IMR-90 (cell line): Measurements from ENCODE around the gene METTL22. TPM values are rescaled to one million over a fixed set of nuclear protein-coding genes. Genes with fewer than 3 reads are reported as not detected.

Source experiments
- ATAC-seq: fragments of 200-7000 bp; cut with Tn5 transposase; 2 replicates; pipeline ENCODE4 v1.9.1; 2020; ENCODE audit warnings: low read depth, mild to moderate bottlenecking, moderate library complexity
- BruUV-seq: library from RNA; stranded (reverse); fragments of 400-500 nt; replicated peaks from 2 replicates; lab custom pipeline; 2021; lab: Mats Ljungman, UMichigan
- CTCF ChIA-PET: fragments of 300-600 bp; formaldehyde crosslinking; extraction: SDS; loops from one replicate; lab custom pipeline; 2021; ENCODE audit warnings: antibody characterized with exemption; lab: Yijun Ruan, JAX
- POLR2A ChIA-PET: fragments of 300-600 bp; sonication (Branson Sonifier 250); formaldehyde crosslinking; loops from one replicate; lab custom pipeline; 2022; ENCODE audit warnings: antibody characterized with exemption; ENCODE audit not compliant: unreplicated experiment; lab: Charles Lee
- DNase-seq: peaks from one replicate; pipeline ENCODE4 v3.0.0; 2013
- H2AFZ ChIP-seq: replicated peaks from 2 replicates; pipeline ENCODE3; 2013; ENCODE audit warnings: low read length, mild to moderate bottlenecking; ENCODE audit not compliant: poor library complexity
- H2AK5ac ChIP-seq: 2 replicates; pipeline ENCODE4 v1.6.1; 2013; ENCODE audit warnings: low read depth, low read length, inconsistent platforms
- H2AK9ac ChIP-seq: replicated peaks from 2 replicates; pipeline ENCODE3; 2013; ENCODE audit warnings: mild to moderate bottlenecking, low read depth, low read length, moderate library complexity; ENCODE audit not compliant: poor library complexity
- H2BK120ac ChIP-seq: 2 replicates; pipeline ENCODE4 v1.6.1; 2013; ENCODE audit warnings: low read depth, low read length, inconsistent platforms
- H2BK15ac ChIP-seq: 3 replicates; pipeline ENCODE4 v1.6.1; 2013; ENCODE audit warnings: low read depth, low read length, inconsistent platforms
- H2BK20ac ChIP-seq: 2 replicates; pipeline ENCODE4 v1.6.1; 2013; ENCODE audit warnings: low read depth, mild to moderate bottlenecking, inconsistent platforms, low read length, moderate library complexity
- H2BK5ac ChIP-seq: 2 replicates; pipeline ENCODE4 v1.6.1; 2013; ENCODE audit warnings: mild to moderate bottlenecking, low read depth, low read length, inconsistent platforms; ENCODE audit not compliant: poor library complexity, severe bottlenecking
- H3K14ac ChIP-seq: replicated peaks from 2 replicates; pipeline ENCODE4 v1.6.1; 2013; ENCODE audit warnings: low read depth, low read length, inconsistent platforms
- H3K18ac ChIP-seq: 2 replicates; pipeline ENCODE4 v1.6.1; 2013; ENCODE audit warnings: low read depth, low read length, control low read depth
- H3K23ac ChIP-seq: 2 replicates; pipeline ENCODE4 v1.6.1; 2013; ENCODE audit warnings: low read depth, low read length, inconsistent platforms
- H3K27ac ChIP-seq: 2 replicates; pipeline ENCODE4 v1.5.1; 2013; ENCODE audit warnings: mild to moderate bottlenecking, control low read depth, low read length; ENCODE audit not compliant: insufficient read depth
- H3K27me3 ChIP-seq: 2 replicates; pipeline ENCODE4 v1.6.1; 2013; ENCODE audit warnings: low read length; ENCODE audit not compliant: control insufficient read depth, insufficient read depth
- H3K36me3 ChIP-seq: 2 replicates; pipeline ENCODE4 v1.6.1; 2013; ENCODE audit warnings: low read length, mixed read lengths; ENCODE audit not compliant: control insufficient read depth, insufficient read depth
- H3K4ac ChIP-seq: 2 replicates; pipeline ENCODE4 v1.6.1; 2013; ENCODE audit warnings: low read depth, low read length, inconsistent platforms
- H3K4me1 ChIP-seq: 2 replicates; pipeline ENCODE4 v1.6.1; 2013; ENCODE audit warnings: low read length, mixed read lengths; ENCODE audit not compliant: control insufficient read depth, insufficient read depth
- H3K4me2 ChIP-seq: 2 replicates; pipeline ENCODE4 v1.6.1; 2013; ENCODE audit warnings: low read depth, mild to moderate bottlenecking, control low read depth, low read length, moderate library complexity
- H3K4me3 ChIP-seq: 2 replicates; pipeline ENCODE4 v1.5.1; 2013; ENCODE audit warnings: low read depth, mild to moderate bottlenecking, control low read depth, low read length, moderate library complexity; ENCODE audit not compliant: insufficient read depth
- H3K56ac ChIP-seq: 2 replicates; pipeline ENCODE4 v1.6.1; 2013; ENCODE audit warnings: low read length, inconsistent platforms; ENCODE audit not compliant: insufficient read depth; ENCODE audit errors: extremely low read depth
- H3K79me1 ChIP-seq, 2 experiments: 2 replicates each; pipeline ENCODE4 v1.6.1; 2013; ENCODE audit warnings: low read length in 2 of 2, inconsistent platforms in 1 of 2, low read depth in 1 of 2
- H3K9ac ChIP-seq: 2 replicates; pipeline ENCODE4 v1.6.1; 2013; ENCODE audit warnings: low read depth, low read length, control low read depth
- H3K9me1 ChIP-seq: 2 replicates; pipeline ENCODE4 v1.6.1; 2013; ENCODE audit warnings: low read length, inconsistent platforms; ENCODE audit not compliant: insufficient read depth
- H3K9me3 ChIP-seq: 2 replicates; pipeline ENCODE4 v1.6.1; 2013; ENCODE audit warnings: low read length; ENCODE audit not compliant: control insufficient read depth, insufficient read depth
- H4K20me1 ChIP-seq: 2 replicates; pipeline ENCODE4 v1.6.1; 2013; ENCODE audit warnings: low read length, inconsistent platforms; ENCODE audit not compliant: insufficient read depth
- H4K5ac ChIP-seq: 2 replicates; pipeline ENCODE4 v1.6.1; 2013; ENCODE audit warnings: mild to moderate bottlenecking, low read depth, low read length, control low read depth
- H4K8ac ChIP-seq, 2 experiments: 2 replicates each; pipeline ENCODE4 v1.6.1; 2013; ENCODE audit warnings: low read depth in 2 of 2, low read length in 2 of 2, control low read depth in 1 of 2, inconsistent platforms in 1 of 2
- H4K91ac ChIP-seq: 2 replicates; pipeline ENCODE4 v1.6.1; 2013; ENCODE audit warnings: low read depth, low read length, inconsistent platforms; ENCODE audit not compliant: insufficient read depth
- BHLHE40 ChIP-seq: fragments of 150-350 bp; IDR thresholded peaks from 2 replicates; pipeline ENCODE4 v1.6.1; 2016; ENCODE audit warnings: mild to moderate bottlenecking, low read depth, low read length
- CEBPB ChIP-seq: IDR thresholded peaks from 2 replicates; pipeline ENCODE4 v1.6.1; 2012; ENCODE audit warnings: low read depth, low read length, improper control_type of control experiment
- CHD1 ChIP-seq: IDR thresholded peaks from 2 replicates; pipeline ENCODE4 v1.6.1; 2012; ENCODE audit warnings: low read depth, low read length, improper control_type of control experiment
- CTCF ChIP-seq: conservative IDR thresholded peaks from 2 replicates; pipeline ENCODE4 v1.5.1; 2012; ENCODE audit warnings: mild to moderate bottlenecking, low read depth, low read length, improper control_type of control experiment
- FOS ChIP-seq: fragments of 150-350 bp; IDR thresholded peaks from 2 replicates; pipeline ENCODE4 v1.6.1; 2016; ENCODE audit warnings: low read depth, low read length
- MAFK ChIP-seq: IDR thresholded peaks from 2 replicates; pipeline ENCODE4 v1.6.1; 2012; ENCODE audit warnings: low read depth, low read length, improper control_type of control experiment
- MAZ ChIP-seq: IDR thresholded peaks from 2 replicates; pipeline ENCODE4 v1.6.1; 2012; ENCODE audit warnings: low read depth, mild to moderate bottlenecking, low read length, improper control_type of control experiment, moderate library complexity, borderline replicate concordance
- MXI1 ChIP-seq: IDR thresholded peaks from 2 replicates; pipeline ENCODE4 v1.6.1; 2012; ENCODE audit warnings: low read depth, mild to moderate bottlenecking, low read length, moderate library complexity, borderline replicate concordance
- NFE2L2 ChIP-seq: fragments of 150-350 bp; IDR thresholded peaks from 2 replicates; pipeline ENCODE4 v1.6.1; 2016; ENCODE audit warnings: low read depth, mild to moderate bottlenecking, low read length
- POLR2A ChIP-seq: IDR thresholded peaks from 2 replicates; pipeline ENCODE4 v1.6.1; 2012; ENCODE audit warnings: mild to moderate bottlenecking, low read depth, low read length
- RAD21 ChIP-seq: IDR thresholded peaks from 2 replicates; pipeline ENCODE4 v1.6.1; 2012; ENCODE audit warnings: low read length, improper control_type of control experiment
- RCOR1 ChIP-seq: IDR thresholded peaks from 2 replicates; pipeline ENCODE4 v1.6.1; 2012; ENCODE audit warnings: mild to moderate bottlenecking, low read length, improper control_type of control experiment; ENCODE audit not compliant: insufficient replicate concordance
- RFX5 ChIP-seq: IDR thresholded peaks from 2 replicates; pipeline ENCODE4 v1.8.0; 2012; ENCODE audit warnings: low read depth, mild to moderate bottlenecking, low read length, moderate library complexity
- SMC3 ChIP-seq: fragments of 150-350 bp; IDR thresholded peaks from 2 replicates; pipeline ENCODE4 v1.6.1; 2016; ENCODE audit warnings: low read depth, mild to moderate bottlenecking, antibody characterized with exemption, low read length, moderate library complexity
- WGBS, 2 experiments: methylation state at CpG; one replicate each; pipeline versions ENCODE4 v1.1.5 to v1.1.7; 2013; ENCODE audit warnings: missing lambda C conversion rate in 2 of 2; ENCODE audit not compliant: insufficient read length in 1 of 2; ENCODE audit errors: extremely low coverage in 2 of 2; 5-methylcytosine and 5-hydroxymethylcytosine counted together
- dilution Hi-C: fragments of 300-500 bp; cut with HindIII; formaldehyde crosslinking; loops from one replicate; pipeline ENCODE4 v1.14.3; 2018; ENCODE audit warnings: low sequenced_read_pairs; ENCODE audit not compliant: unreplicated experiment
- in situ Hi-C: fragments of 300-500 bp; cut with MboI; formaldehyde crosslinking; loops from 3 replicates; pipeline ENCODE4 v1.14.3; 2019; ENCODE audit warnings: low sequenced_read_pairs, inconsistent platforms, mixed read lengths
- intact Hi-C: fragments of 100-400 bp; cut with micrococcal nuclease; formaldehyde crosslinking; loops from 2 replicates; pipeline ENCODE4 v1.10.0; 2022
- polyA plus RNA-seq, 3 experiments: library from polyadenylated mRNA; depleted of rRNA; stranded (reverse); fragments of >200 nt; gene quantifications; 2 replicates each; pipeline ENCODE4 v1.2.3, GENCODE V29; 2012; ENCODE audit warnings: low replicate concordance in 1 of 3
- total RNA-seq: library from RNA; depleted of rRNA; stranded (reverse); fragments of >200 nt; gene quantifications from 2 replicates; pipeline ENCODE4 v1.2.3, GENCODE V29; 2012
- TF ChIP-seq, protein P1 (sequence below): fragments of 150-350 bp; IDR thresholded peaks from 2 replicates; pipeline ENCODE4 v1.6.1; 2016; ENCODE audit warnings: low read depth, mild to moderate bottlenecking, low read length, moderate library complexity, borderline replicate concordance
- TF ChIP-seq, protein P2 (sequence below): fragments of 150-350 bp; IDR thresholded peaks from 2 replicates; pipeline ENCODE4 v1.6.1; 2017; ENCODE audit warnings: mild to moderate bottlenecking, antibody characterized with exemption, low read length, low read depth

Gene METTL22
- total and polyA plus RNA-seq, 2 of the 4 experiments (the other 2 are of a cell fraction), result 27.2 to 51.2 TPM

DNA sequence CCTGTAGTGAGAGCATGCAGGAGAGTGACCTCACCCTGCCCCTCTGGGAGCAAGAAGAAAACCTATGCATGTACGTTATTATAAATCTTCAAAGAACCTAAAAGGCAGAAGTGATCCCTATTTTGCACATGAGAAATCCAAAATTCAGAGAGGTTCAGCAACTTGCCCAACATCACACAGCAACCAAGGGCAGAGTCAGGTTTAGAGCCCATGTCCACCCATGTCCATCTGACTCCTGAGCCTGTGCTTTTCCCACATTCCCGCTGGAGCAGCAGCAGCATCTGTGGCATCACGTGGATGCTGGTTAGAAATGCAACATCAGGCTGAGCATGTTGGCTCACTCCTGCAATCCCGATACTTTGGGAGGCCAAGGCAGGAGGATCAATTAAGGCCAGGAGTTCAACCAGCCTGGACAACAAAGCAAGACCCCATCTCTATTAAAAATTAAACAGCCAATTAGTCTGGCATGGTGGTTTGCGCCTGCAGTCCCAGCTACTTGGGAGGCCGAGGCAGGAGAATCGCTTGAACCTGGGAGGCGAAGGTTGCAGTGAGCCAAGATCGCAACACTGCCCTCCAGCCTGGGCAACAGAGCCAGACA lies 26.3 kb downstream of the METTL22 start:
- Histone ChIP-seq H2AK5ac (no peak overlapping the region), H3K23ac (no peak overlapping the region), H3K14ac (no peak overlapping the region), H3K79me1 (no peaks in the 10 kb centered on the region), H3K27me3 (no peaks in the 10 kb centered on the region), H3K9me3 (no peaks in the 10 kb centered on the region), H2BK5ac (no peak overlapping the region), H4K91ac (no peak overlapping the region), H3K4me3 (no peak overlapping the region), H2AK9ac (no peak overlapping the region), H2AFZ (no peak overlapping the region), H3K27ac (no peak overlapping the region), H2BK120ac (no peak overlapping the region), H2BK20ac (no peak overlapping the region), H2BK15ac (no peak overlapping the region), H3K56ac (no peak overlapping the region), H3K4me1 (no peaks in the 10 kb centered on the region), H4K8ac (no peak overlapping the region), H3K9ac (no peak overlapping the region), H3K36me3 (peaks cover 44% of the 10 kb centered on the region), H4K5ac (no peak overlapping the region), H3K4me2 (no peak overlapping the region), H4K20me1 (no peaks in the 10 kb centered on the region), H3K4ac (no peak overlapping the region), H3K18ac (no peak overlapping the region), H3K9me1 (no peaks in the 10 kb centered on the region)
- dilution Hi-C loops (no loop called here), intact Hi-C loops (no loop called here), in situ Hi-C loops (loop anchor here (5.0 kb wide), 1 partner anchor 81 kb away; no protein-coding TSS in a partner anchor)
- ChIA-PET CTCF (no interaction called here), POLR2A (no interaction called here)
- 98% methylated on average over 6 of the region's 9 CpGs; no CpG with 5 or more reads in 1 of the 2 experiments for WGBS, 2 experiments
- DNase-seq (no peak), ATAC-seq (no peak)
- no TSS peak for BruUV-seq
- TF ChIP-seq MAFK (no peak), NFE2L2 (no peak), RCOR1 (no peak), CTCF (no peak), RAD21 (no peak), CHD1 (no peak), MXI1 (no peak), MAZ (no peak), BHLHE40 (no peak), FOS (no peak), RFX5 (no peak), SMC3 (no peak), POLR2A (no peak), CEBPB (no peak)
- TF ChIP-seq, protein P1, sequence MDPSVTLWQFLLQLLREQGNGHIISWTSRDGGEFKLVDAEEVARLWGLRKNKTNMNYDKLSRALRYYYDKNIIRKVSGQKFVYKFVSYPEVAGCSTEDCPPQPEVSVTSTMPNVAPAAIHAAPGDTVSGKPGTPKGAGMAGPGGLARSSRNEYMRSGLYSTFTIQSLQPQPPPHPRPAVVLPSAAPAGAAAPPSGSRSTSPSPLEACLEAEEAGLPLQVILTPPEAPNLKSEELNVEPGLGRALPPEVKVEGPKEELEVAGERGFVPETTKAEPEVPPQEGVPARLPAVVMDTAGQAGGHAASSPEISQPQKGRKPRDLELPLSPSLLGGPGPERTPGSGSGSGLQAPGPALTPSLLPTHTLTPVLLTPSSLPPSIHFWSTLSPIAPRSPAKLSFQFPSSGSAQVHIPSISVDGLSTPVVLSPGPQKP, result no peak
- TF ChIP-seq, protein P2, sequence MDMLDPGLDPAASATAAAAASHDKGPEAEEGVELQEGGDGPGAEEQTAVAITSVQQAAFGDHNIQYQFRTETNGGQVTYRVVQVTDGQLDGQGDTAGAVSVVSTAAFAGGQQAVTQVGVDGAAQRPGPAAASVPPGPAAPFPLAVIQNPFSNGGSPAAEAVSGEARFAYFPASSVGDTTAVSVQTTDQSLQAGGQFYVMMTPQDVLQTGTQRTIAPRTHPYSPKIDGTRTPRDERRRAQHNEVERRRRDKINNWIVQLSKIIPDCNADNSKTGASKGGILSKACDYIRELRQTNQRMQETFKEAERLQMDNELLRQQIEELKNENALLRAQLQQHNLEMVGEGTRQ, result no peak
